Gastrocnemius medialis (tissue), 4 donors: ENCODE data around the gene VSIR. TPM values are rescaled to one million over a fixed set of nuclear protein-coding genes. Genes with fewer than 3 reads are reported as not detected.

Experiments used
- ATAC-seq, 2 donors: fragments of 150-250 bp; one replicate each; pipeline ENCODE4 v1.9.1; 2016
- DNase-seq, 2 donors: peaks; one replicate each; pipeline ENCODE4 v3.0.0-alpha.2; 2019
- H3K27ac ChIP-seq, 4 donors: fragments of 200-600 bp; sonication (generic); 1 replicate in 1 of 4; 2 replicates in 3 of 4; pipeline ENCODE4 v1.5.1; 2016 to 2018; ENCODE audit warnings: mild to moderate bottlenecking in 2 of 4, moderate library complexity in 1 of 4
- H3K27me3 ChIP-seq, 3 donors: fragments of 200-600 bp; sonication (generic) in 2 of 3; 1 replicate in 1 of 3; 2 replicates in 2 of 3; pipeline versions ENCODE4 v1.5.1 to v1.6.0; 2016 to 2019; ENCODE audit warnings: mild to moderate bottlenecking in 1 of 3, moderate library complexity in 1 of 3
- H3K36me3 ChIP-seq, 2 donors: fragments of 200-600 bp; sonication (generic) in 1 of 2; one replicate each; pipeline ENCODE4 v1.5.1; 2017 to 2018
- H3K4me1 ChIP-seq, 2 donors: fragments of 200-600 bp; sonication (generic) in 1 of 2; one replicate each; pipeline ENCODE4 v1.5.1; 2016 to 2017; ENCODE audit warnings: mild to moderate bottlenecking in 2 of 2
- H3K4me3 ChIP-seq, 4 donors: fragments of 200-600 bp; sonication (generic) in 3 of 4; 1 replicate in 1 of 4; 2 replicates in 3 of 4; pipeline ENCODE4 v1.5.1; 2016 to 2019; ENCODE audit warnings: mild to moderate bottlenecking in 2 of 4
- H3K9me3 ChIP-seq, 3 donors: fragments of 200-600 bp; sonication (generic) in 2 of 3; 1 replicate in 1 of 3; 2 replicates in 2 of 3; pipeline ENCODE4 v1.5.1; 2016 to 2019
- POLR2A ChIP-seq, 2 donors: fragments of 450-650 bp; IDR thresholded peaks; one replicate each; pipeline ENCODE4 v1.6.1; 2017; ENCODE audit warnings: antibody characterized with exemption in 2 of 2, mild to moderate bottlenecking in 2 of 2, moderate library complexity in 2 of 2
- in situ Hi-C, 4 donors: fragments of 200-750 bp; cut with MboI; loops; one replicate each; pipeline versions ENCODE4 v1.15.0 to v1.8.0; 2017; ENCODE audit warnings: low sequenced_read_pairs in 4 of 4
- intact Hi-C: fragments of 100-400 bp; cut with DNase I; formaldehyde crosslinking; loops from one replicate; pipeline ENCODE4 v1.15.1; 2023; ENCODE audit warnings: low total_unique reads
- total RNA-seq, 4 donors: library from RNA; depleted of rRNA; stranded (reverse); fragments of >200 nt; gene quantifications; one replicate each; pipeline versions ENCODE4 v1.1.0 to v1.2.3, GENCODE V29; 2016
- TF ChIP-seq, protein P1 (sequence below), 5 experiments: fragments of 450-650 bp in 3 of 5; fragments of 200-600 bp in 2 of 5; sonication (generic) in 2 of 5; IDR thresholded peaks in 4 of 5; conservative IDR thresholded peaks in 1 of 5; 1 replicate in 4 of 5; 2 replicates in 1 of 5; pipeline ENCODE4 v1.5.1; 2016 to 2019; ENCODE audit warnings: antibody characterized with exemption in 5 of 5, mild to moderate bottlenecking in 3 of 5, moderate library complexity in 3 of 5

VSIR gene
- total RNA-seq, 4 donors from 2014 or later: 7.9 to 20.7 (median 16.9) TPM

DNA sequence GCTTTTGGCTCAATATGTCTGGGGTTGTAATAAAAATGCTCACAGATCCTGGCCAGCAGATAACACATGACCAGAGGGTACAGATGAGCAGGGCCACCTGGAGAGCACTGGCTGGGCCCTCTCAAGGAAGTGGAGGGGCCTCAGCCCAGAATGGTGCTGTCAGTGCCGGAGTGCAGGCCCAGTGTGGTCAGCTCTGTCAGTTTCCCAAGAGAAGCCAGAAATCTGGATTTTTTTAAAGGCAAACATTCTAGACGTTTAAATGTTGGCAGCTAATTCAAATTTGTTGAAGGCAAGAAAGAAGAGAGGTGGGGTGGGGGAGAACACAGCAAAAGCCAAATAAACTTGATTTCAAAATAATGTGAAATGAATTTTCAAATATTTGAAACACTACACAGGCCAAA lies 55.8 kb downstream of the VSIR start:
- Histone ChIP-seq H3K4me3 (no peak overlapping the region), H3K9me3 (no peaks in the 10 kb centered on the region), H3K36me3 (no peaks in the 10 kb centered on the region), H3K4me1 (peaks cover 27 to 36% of the 10 kb centered on the region in 2 donors), H3K27ac (no peak overlapping the region), H3K27me3 (no peaks in the 10 kb centered on the region)
- in situ Hi-C loops: no loop called here
- DNase-seq (no peak), ATAC-seq (no peak)
- TF ChIP-seq, protein P1, sequence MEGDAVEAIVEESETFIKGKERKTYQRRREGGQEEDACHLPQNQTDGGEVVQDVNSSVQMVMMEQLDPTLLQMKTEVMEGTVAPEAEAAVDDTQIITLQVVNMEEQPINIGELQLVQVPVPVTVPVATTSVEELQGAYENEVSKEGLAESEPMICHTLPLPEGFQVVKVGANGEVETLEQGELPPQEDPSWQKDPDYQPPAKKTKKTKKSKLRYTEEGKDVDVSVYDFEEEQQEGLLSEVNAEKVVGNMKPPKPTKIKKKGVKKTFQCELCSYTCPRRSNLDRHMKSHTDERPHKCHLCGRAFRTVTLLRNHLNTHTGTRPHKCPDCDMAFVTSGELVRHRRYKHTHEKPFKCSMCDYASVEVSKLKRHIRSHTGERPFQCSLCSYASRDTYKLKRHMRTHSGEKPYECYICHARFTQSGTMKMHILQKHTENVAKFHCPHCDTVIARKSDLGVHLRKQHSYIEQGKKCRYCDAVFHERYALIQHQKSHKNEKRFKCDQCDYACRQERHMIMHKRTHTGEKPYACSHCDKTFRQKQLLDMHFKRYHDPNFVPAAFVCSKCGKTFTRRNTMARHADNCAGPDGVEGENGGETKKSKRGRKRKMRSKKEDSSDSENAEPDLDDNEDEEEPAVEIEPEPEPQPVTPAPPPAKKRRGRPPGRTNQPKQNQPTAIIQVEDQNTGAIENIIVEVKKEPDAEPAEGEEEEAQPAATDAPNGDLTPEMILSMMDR (IDR thresholded peaks at IDR 0.05 in 4 of 5, conservative IDR thresholded peaks at IDR 0.05 in 1 of 5): no peak
- no peak for TF ChIP-seq POLR2A (IDR thresholded peaks at IDR 0.05)
- intact Hi-C loops: no loop called here

DNA sequence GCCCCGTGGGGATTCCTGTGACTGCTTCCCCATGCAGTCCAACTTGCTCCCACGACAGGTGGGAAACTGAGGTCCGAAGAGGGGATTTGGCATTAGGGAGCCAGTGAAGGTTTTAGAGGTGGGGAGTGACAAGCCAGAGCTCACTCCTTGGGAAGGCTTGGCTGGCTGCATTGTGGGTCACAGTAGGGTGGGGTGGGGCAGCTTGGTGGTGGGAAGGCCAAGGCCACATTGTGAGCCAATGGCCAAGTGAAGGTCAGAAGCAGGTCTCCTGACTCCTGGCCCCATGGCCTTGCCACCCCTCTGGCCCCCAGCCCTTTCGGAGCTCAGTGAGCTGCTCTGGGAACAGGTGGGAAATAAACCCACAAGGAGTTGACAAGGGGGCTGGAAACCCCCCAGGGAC lies 56.3 kb downstream of the VSIR start:
- TF ChIP-seq, protein P1 (IDR thresholded peaks at IDR 0.05 in 4 of 5, conservative IDR thresholded peaks at IDR 0.05 in 1 of 5): no peak
- TF ChIP-seq POLR2A (IDR thresholded peaks at IDR 0.05): no peak
- no peak for DNase-seq
- no peak overlapping the region for H3K27ac ChIP-seq
- no peak overlapping the region for H3K4me3 ChIP-seq
- intact Hi-C loops (no loop called here), in situ Hi-C loops (no loop called here)
- H3K36me3 ChIP-seq: no peaks in the 10 kb centered on the region
- no peak for ATAC-seq
- H3K9me3 ChIP-seq: no peaks in the 10 kb centered on the region
- H3K4me1 ChIP-seq: peaks cover 27 to 36% of the 10 kb centered on the region in 2 donors
- no peaks in the 10 kb centered on the region for H3K27me3 ChIP-seq

DNA sequence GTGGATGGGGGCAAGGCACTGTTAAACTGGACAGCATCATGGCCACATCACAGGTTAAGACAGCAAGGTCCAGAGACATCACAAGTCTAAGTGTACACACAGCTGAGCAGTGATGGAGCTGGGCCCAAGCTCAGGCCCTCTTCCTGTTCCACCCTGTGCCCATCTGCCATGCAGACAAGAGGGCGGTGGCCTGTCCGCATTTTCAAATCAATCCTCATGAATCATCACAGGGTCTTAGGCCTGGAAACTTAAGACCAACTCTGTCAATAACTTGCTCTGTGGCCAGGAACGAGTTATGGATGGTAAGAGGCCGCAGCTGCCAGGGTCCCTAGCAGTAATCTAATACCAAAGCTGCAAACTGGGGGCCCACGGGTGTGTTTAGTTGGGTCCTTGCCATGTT lies 56.9 kb downstream of the VSIR start:
- intact Hi-C loops (no loop called here), in situ Hi-C loops (no loop called here)
- DNase-seq (no peak), ATAC-seq (no peak)
- no peak overlapping the region for H3K27ac ChIP-seq
- H3K9me3 ChIP-seq: no peaks in the 10 kb centered on the region
- H3K36me3 ChIP-seq: no peaks in the 10 kb centered on the region
- H3K4me1 ChIP-seq: peaks cover 27 to 36% of the 10 kb centered on the region in 2 donors
- H3K4me3 ChIP-seq: no peak overlapping the region
- H3K27me3 ChIP-seq: no peaks in the 10 kb centered on the region
- TF ChIP-seq, protein P1 (IDR thresholded peaks at IDR 0.05 in 4 of 5, conservative IDR thresholded peaks at IDR 0.05 in 1 of 5): no peak
- no peak for TF ChIP-seq POLR2A (IDR thresholded peaks at IDR 0.05)

DNA sequence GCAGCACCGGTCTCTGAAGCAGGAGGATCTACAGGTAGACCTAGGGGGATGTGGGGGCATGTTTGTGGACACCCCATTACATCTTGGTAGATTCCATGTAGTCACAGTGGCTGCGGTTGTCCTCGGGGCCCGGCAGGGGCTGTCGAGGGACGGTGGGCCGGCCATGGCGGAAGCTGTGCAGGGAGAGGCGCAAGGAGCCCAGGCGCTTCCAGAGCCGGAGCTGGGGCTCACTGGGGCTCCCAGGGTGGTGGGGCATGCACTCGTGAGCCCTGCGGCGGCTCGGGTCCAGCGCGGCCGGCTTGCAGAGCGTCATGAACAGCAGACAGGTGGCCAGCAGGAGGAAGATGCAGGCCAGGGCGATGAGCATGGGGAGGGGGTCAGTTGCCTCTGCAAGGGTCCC lies 57.5 kb downstream of the VSIR start:
- peaks cover 27 to 36% of the 10 kb centered on the region in 2 donors for H3K4me1 ChIP-seq
- DNase-seq (no peak), ATAC-seq (no peak)
- H3K36me3 ChIP-seq: no peaks in the 10 kb centered on the region
- no peaks in the 10 kb centered on the region for H3K27me3 ChIP-seq
- H3K4me3 ChIP-seq: no peak overlapping the region
- intact Hi-C loops (no loop called here), in situ Hi-C loops (no loop called here)
- TF ChIP-seq, protein P1 (IDR thresholded peaks at IDR 0.05 in 4 of 5, conservative IDR thresholded peaks at IDR 0.05 in 1 of 5): no peak
- no peak for TF ChIP-seq POLR2A (IDR thresholded peaks at IDR 0.05)
- H3K27ac ChIP-seq: no peak overlapping the region
- no peaks in the 10 kb centered on the region for H3K9me3 ChIP-seq

DNA sequence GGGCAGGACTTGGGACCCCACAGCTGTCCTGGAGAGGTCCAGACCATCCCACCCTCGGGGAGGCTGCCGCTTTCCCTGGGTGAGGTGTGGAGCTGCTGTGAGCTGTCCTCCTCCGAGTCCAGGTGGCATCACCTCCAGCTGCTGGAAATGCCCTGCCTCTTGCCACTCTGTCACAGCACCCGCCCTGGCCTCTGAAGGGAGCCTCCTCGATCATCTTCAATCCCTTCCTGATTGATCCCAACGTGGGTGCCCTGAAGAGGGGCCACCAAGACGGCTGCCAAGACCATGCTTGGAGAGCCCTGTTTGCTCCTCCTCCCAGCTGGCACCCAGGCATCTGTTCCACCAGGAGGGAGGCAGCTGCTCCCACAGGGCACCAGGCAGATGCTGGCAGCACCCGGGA lies 58.3 kb downstream of the VSIR start:
- Histone ChIP-seq H3K27ac (no peak overlapping the region), H3K9me3 (no peaks in the 10 kb centered on the region), H3K36me3 (no peaks in the 10 kb centered on the region), H3K27me3 (no peaks in the 10 kb centered on the region), H3K4me1 (peaks cover 27 to 36% of the 10 kb centered on the region in 2 donors), H3K4me3 (no peak overlapping the region)
- in situ Hi-C loops: no loop called here
- no peak for ATAC-seq
- TF ChIP-seq POLR2A (IDR thresholded peaks at IDR 0.05): no peak
- TF ChIP-seq, protein P1 (IDR thresholded peaks at IDR 0.05 in 4 of 5, conservative IDR thresholded peaks at IDR 0.05 in 1 of 5): no peak
- intact Hi-C loops: no loop called here
- no peak for DNase-seq
